GM18873 (cell line): ENCODE data around the gene PADI3.
"Not testable (repeated sequence)": the region's sequence is repeated elsewhere in the genome, so short reads cannot be mapped to it uniquely, and the experiment has no call there.

Experiments
- ATAC-seq: cut with Tn5 transposase; IDR thresholded peaks from one replicate; pipeline ENCODE4 v1.9.1; 2021; ENCODE audit warnings: mild to moderate bottlenecking, moderate library complexity, moderate number of reproducible peaks; ENCODE audit not compliant: unreplicated experiment, low FRiP score

Gene PADI3

GRCh38 chr1:17237561-17237903 is 11.4 kb upstream of the PADI3 start:
- ATAC-seq, result no peak

- ATAC-seq, result no peak
Observed at GRCh38 chr1:17239420-17239819, 9.5 kb upstream of the PADI3 start.

- not testable (repeated sequence) for ATAC-seq
Observed at GRCh38 chr1:17241011-17241779, 7.7 kb upstream of the PADI3 start.

- ATAC-seq, result not testable (repeated sequence)
Observed at GRCh38 chr1:17241780-17242074, 7.2 kb upstream of the PADI3 start.

GRCh38 chr1:17243274-17243673 is 5.6 kb upstream of the PADI3 start:
- no peak for ATAC-seq

- ATAC-seq, result no peak
Observed at GRCh38 chr1:17244821-17245740, 3.8 kb upstream of the PADI3 start.

GRCh38 chr1:17245816-17246325 is 3.0 kb upstream of the PADI3 start:
- no peak for ATAC-seq

GRCh38 chr1:17246971-17247370 is 1.9 kb upstream of the PADI3 start:
- no peak for ATAC-seq

GRCh38 chr1:17250601-17251000 is 1.7 kb downstream of the PADI3 start:
- no peak for ATAC-seq

- ATAC-seq, result no peak
Observed at GRCh38 chr1:17251246-17251645, 2.3 kb downstream of the PADI3 start.

GRCh38 chr1:17251701-17252376 is 2.9 kb downstream of the PADI3 start:
- ATAC-seq, result no peak

GRCh38 chr1:17255336-17255735 is 6.4 kb downstream of the PADI3 start:
- no peak for ATAC-seq

- ATAC-seq, result no peak
Observed at GRCh38 chr1:17258116-17258757, 9.3 kb downstream of the PADI3 start.

- ATAC-seq, result no peak
Observed at GRCh38 chr1:17258758-17259130, 9.8 kb downstream of the PADI3 start.

GRCh38 chr1:17259233-17259873 is 10.5 kb downstream of the PADI3 start:
- ATAC-seq, result no peak

GRCh38 chr1:17260264-17260663 is 11.4 kb downstream of the PADI3 start:
- ATAC-seq, result no peak

- no peak for ATAC-seq
Observed at GRCh38 chr1:17260738-17261137, 11.8 kb downstream of the PADI3 start.

- ATAC-seq, result no peak
Observed at GRCh38 chr1:17263936-17264335, 15.0 kb downstream of the PADI3 start.

- no peak for ATAC-seq
Observed at GRCh38 chr1:17264470-17264869, 15.6 kb downstream of the PADI3 start.

GRCh38 chr1:17265162-17265561 is 16.3 kb downstream of the PADI3 start:
- ATAC-seq, result no peak
